HepG2 (cell line): ENCODE measurements around the gene ARL2. TPM values are rescaled to one million over a fixed set of nuclear protein-coding genes. Genes with fewer than 3 reads are reported as not detected.

Experiments used
- E2F2 ChIP-seq: sonication (generic); formaldehyde crosslinking; IDR thresholded peaks from 2 replicates; pipeline ENCODE4 v1.4.0; 2020; ENCODE audit warnings: missing genetic modification reagents, borderline replicate concordance
- GATAD1 ChIP-seq: IDR thresholded peaks from 2 replicates; pipeline ENCODE4 v1.6.1; 2016; ENCODE audit warnings: missing genetic modification reagents, missing compliant biosample characterization
- HDAC1 ChIP-seq: sonication (generic); formaldehyde crosslinking; IDR thresholded peaks from 2 replicates; pipeline ENCODE4 v1.5.1; 2020; ENCODE audit warnings: mild to moderate bottlenecking, missing genetic modification reagents
- HNRNPUL1 ChIP-seq: fragments of 200-400 bp; formaldehyde crosslinking; IDR thresholded peaks from 2 replicates; pipeline ENCODE4 v1.6.1; 2017; ENCODE audit warnings: low read depth, mild to moderate bottlenecking, low read length, moderate library complexity
- NFKBIZ ChIP-seq: IDR thresholded peaks from 2 replicates; pipeline ENCODE4 v1.6.1; 2018; ENCODE audit warnings: missing genetic modification reagents, missing compliant biosample characterization
- PPARG ChIP-seq: conservative IDR thresholded peaks from 2 replicates; pipeline ENCODE4 v1.6.1; 2016; ENCODE audit warnings: missing biosample characterization, missing genetic modification reagents
- SNAPC4 ChIP-seq: sonication (generic); formaldehyde crosslinking; IDR thresholded peaks from 2 replicates; pipeline ENCODE4 v1.4.0; 2020; ENCODE audit warnings: mild to moderate bottlenecking, missing genetic modification reagents
- SSRP1 ChIP-seq: IDR thresholded peaks from 2 replicates; pipeline ENCODE4 v1.6.1; 2016; ENCODE audit warnings: control low read depth
- TBP ChIP-seq: sonication (generic); formaldehyde crosslinking; IDR thresholded peaks from 2 replicates; pipeline ENCODE4 v1.5.0; 2020; ENCODE audit warnings: missing genetic modification reagents
- ZMYM3 ChIP-seq: sonication (generic); formaldehyde crosslinking; IDR thresholded peaks from 2 replicates; pipeline ENCODE4 v1.5.1; 2020; ENCODE audit warnings: mild to moderate bottlenecking, missing genetic modification reagents
- ZNF292 ChIP-seq: sonication (generic); formaldehyde crosslinking; IDR thresholded peaks from 2 replicates; pipeline ENCODE4 v1.8.1; 2022; ENCODE audit warnings: mild to moderate bottlenecking, low read depth, missing genetic modification reagents, borderline replicate concordance
- ZNF317 ChIP-seq: sonication (generic); formaldehyde crosslinking; IDR thresholded peaks from 2 replicates; pipeline ENCODE4 v1.5.0; 2020; ENCODE audit warnings: mild to moderate bottlenecking, missing genetic modification reagents
- ZNF407 ChIP-seq: sonication (generic); formaldehyde crosslinking; IDR thresholded peaks from one replicate; pipeline ENCODE4 v1.5.1; 2020; ENCODE audit warnings: mild to moderate bottlenecking, missing genetic modification reagents; ENCODE audit errors: not compliant biosample characterization
- ZNF451 ChIP-seq: sonication (generic); formaldehyde crosslinking; IDR thresholded peaks from 2 replicates; pipeline ENCODE4 v1.5.0; 2020; ENCODE audit warnings: mild to moderate bottlenecking, missing genetic modification reagents
- ZNF460 ChIP-seq: sonication (generic); formaldehyde crosslinking; IDR thresholded peaks from 2 replicates; pipeline ENCODE4 v1.5.1; 2020; ENCODE audit warnings: missing genetic modification reagents, mild to moderate bottlenecking, borderline replicate concordance
- ZNF562 ChIP-seq: sonication (generic); formaldehyde crosslinking; IDR thresholded peaks from 2 replicates; pipeline ENCODE4 v1.8.0; 2022; ENCODE audit warnings: missing genetic modification reagents, borderline replicate concordance
- ZNF567 ChIP-seq: sonication (generic); formaldehyde crosslinking; IDR thresholded peaks from 2 replicates; pipeline ENCODE4 v1.8.1; 2023; ENCODE audit warnings: mild to moderate bottlenecking, missing genetic modification reagents, borderline replicate concordance
- polyA plus RNA-seq, 8 experiments: library from polyadenylated mRNA; depleted of rRNA in 3 of 8; stranded (reverse) in 7 of 8; unstranded in 1 of 8; fragments of >200 nt; fragmentation: Illumina TruSeq in 4 of 8; extraction: Trizol in 4 of 8; gene quantifications; 2 replicates each; pipeline versions ENCODE4 v1.2.1 to v1.2.3, GENCODE V29; 2011 to 2016; ENCODE audit warnings: low read depth in 4 of 8, missing spikeins in 1 of 8, mixed read lengths in 1 of 8; ENCODE audit not compliant: insufficient read depth in 1 of 8
- total RNA-seq, 5 experiments: library from RNA; depleted of rRNA; stranded (reverse); fragments of >200 nt; fragmentation: Illumina TruSeq; extraction: Trizol; gene quantifications; 2 replicates each; pipeline ENCODE4 v1.2.3, GENCODE V29; 2016; ENCODE audit warnings: low read depth in 1 of 5

Gene ARL2
- total and polyA plus RNA-seq, 2 of the 13 experiments (the other 11 are each of a cell fraction or from before 2014, with no cell fraction given), result 82.9 to 84.4 TPM

GRCh38 chr11:65066315-65066714 lies 52.4 kb downstream of the ARL2 start (continued):
- TF ChIP-seq HNRNPUL1 (no peak), PPARG (CRISPR knock-in tag) (no peak), GATAD1 (CRISPR knock-in tag) (peak; percentile 21; the same call in 1 of the 2 replicates), ZNF567 (CRISPR knock-in tag) (no peak), ZMYM3 (CRISPR knock-in tag) (no peak), ZNF292 (CRISPR knock-in tag) (no peak), ZNF317 (CRISPR knock-in tag) (no peak), SSRP1 (CRISPR knock-in tag) (no peak), HDAC1 (CRISPR knock-in tag) (peak; percentile 28; the same call in 1 of the 2 replicates), NFKBIZ (CRISPR knock-in tag) (no peak), SNAPC4 (CRISPR knock-in tag) (no peak), ZNF562 (CRISPR knock-in tag) (no peak), TBP (no peak), ZNF451 (CRISPR knock-in tag) (no peak), E2F2 (CRISPR knock-in tag) (no peak), ZNF460 (CRISPR knock-in tag) (no peak), ZNF407 (CRISPR knock-in tag) (no peak)
